A673 (cell line): ENCODE results near the gene CACNA2D3. TPM values are rescaled to one million over a fixed set of nuclear protein-coding genes. Genes with fewer than 3 reads are reported as not detected.
A peak's percentile ranks its signal among the peaks of the same experiment; 100 is the strongest.

Source experiments
- Bru-seq: library from RNA; stranded (reverse); fragments of 400-500 nt; gene quantifications from one replicate; lab custom pipeline; 2021; lab: Mats Ljungman, UMichigan
- BruChase-seq, 2 experiments: library from RNA; stranded (reverse); fragments of 400-500 nt; gene quantifications; one replicate each; lab custom pipeline; 2021; lab: Mats Ljungman, UMichigan
- BruUV-seq: library from RNA; stranded (reverse); fragments of 400-500 nt; replicated peaks from 2 replicates; lab custom pipeline; 2021; lab: Mats Ljungman, UMichigan
- CTCF ChIA-PET: fragments of 300-600 bp; sonication (Branson Sonifier 250); formaldehyde crosslinking; loops from one replicate; lab custom pipeline; 2022; ENCODE audit warnings: antibody characterized with exemption; lab: Charles Lee
- POLR2A ChIA-PET: fragments of 300-600 bp; sonication (Branson Sonifier 250); formaldehyde crosslinking; loops from one replicate; lab custom pipeline; 2022; ENCODE audit warnings: antibody characterized with exemption; ENCODE audit not compliant: low non-redundant PET; lab: Charles Lee
- DNase-seq: peaks from one replicate; pipeline ENCODE4 v3.0.0-alpha.2; 2015; ENCODE audit warnings: low spot score
- H3K27ac ChIP-seq: fragments of 200-600 bp; sonication (generic); 2 replicates; pipeline ENCODE4 v1.5.1; 2016; ENCODE audit warnings: mixed run types, low read depth, mild to moderate bottlenecking, mixed read lengths, antibody characterized with exemption, low read length; ENCODE audit not compliant: poor library complexity, severe bottlenecking
- H3K27me3 ChIP-seq: fragments of 200-600 bp; sonication (generic); replicated peaks from 2 replicates; pipeline ENCODE4 v1.6.1; 2017; ENCODE audit warnings: mixed run types, low read depth, mild to moderate bottlenecking, mixed read lengths, antibody characterized with exemption, low read length; ENCODE audit not compliant: insufficient read depth, poor library complexity
- H3K36me3 ChIP-seq: fragments of 200-600 bp; sonication (generic); 2 replicates; pipeline ENCODE4 v1.6.1; 2016; ENCODE audit warnings: mixed run types, mild to moderate bottlenecking, mixed read lengths, antibody characterized with exemption, low read length; ENCODE audit not compliant: insufficient read depth, poor library complexity, severe bottlenecking
- H3K4me1 ChIP-seq: fragments of 200-600 bp; sonication (generic); 2 replicates; pipeline ENCODE4 v1.6.1; 2017; ENCODE audit warnings: mixed run types, mild to moderate bottlenecking, mixed read lengths, antibody characterized with exemption, low read length; ENCODE audit not compliant: insufficient read depth, poor library complexity, severe bottlenecking
- H3K4me3 ChIP-seq: fragments of 200-600 bp; sonication (generic); 2 replicates; pipeline ENCODE4 v1.5.1; 2016; ENCODE audit warnings: low read depth, mixed run types, mild to moderate bottlenecking, mixed read lengths, low read length; ENCODE audit not compliant: poor library complexity, severe bottlenecking
- H3K9me3 ChIP-seq: fragments of 200-600 bp; sonication (generic); 2 replicates; pipeline ENCODE4 v1.6.1; 2016; ENCODE audit warnings: mixed run types, low read depth, mild to moderate bottlenecking, mixed read lengths, antibody characterized with exemption, low read length; ENCODE audit not compliant: poor library complexity, severe bottlenecking
- EZH2 ChIP-seq: fragments of 200-600 bp; sonication (generic); IDR thresholded peaks from 2 replicates; pipeline ENCODE4 v1.6.1; 2017; ENCODE audit warnings: borderline replicate concordance, low read depth, mild to moderate bottlenecking, mixed read lengths, antibody characterized with exemption, low read length; ENCODE audit not compliant: poor library complexity, severe bottlenecking
- intact Hi-C: fragments of 100-400 bp; cut with micrococcal nuclease; formaldehyde crosslinking; loops from one replicate; pipeline ENCODE4 v1.10.0; 2022; ENCODE audit not compliant: unreplicated experiment
- long read RNA-seq: library from polyadenylated mRNA; stranded (forward); transcript quantifications from one replicate; pipeline ENCODE4 v2.0.0, GENCODE V29; 2022
- total RNA-seq: library from RNA; stranded (reverse); gene quantifications from 2 replicates; pipeline ENCODE4 v1.2.3, GENCODE V29; 2021
- TF ChIP-seq, protein P1 (sequence below): fragments of 300-800, 200-600 bp; sonication (generic); conservative IDR thresholded peaks from 2 replicates; pipeline ENCODE4 v1.5.1; 2017; ENCODE audit warnings: low read depth, mild to moderate bottlenecking, antibody characterized with exemption, low read length, moderate library complexity, mixed read lengths

CACNA2D3 gene
- total RNA-seq (not detected in 2 replicates), Bru-seq, nascent RNA (percentile 12 among the genes with signal in this experiment), BruChase-seq, experiment 1, labeled RNA remaining after a 2-hour chase (percentile 15 among the genes with signal in this experiment), BruChase-seq, experiment 2, labeled RNA remaining after a 6-hour chase (percentile 16 among the genes with signal in this experiment)
- long read RNA-seq, result 0 reads

DNA sequence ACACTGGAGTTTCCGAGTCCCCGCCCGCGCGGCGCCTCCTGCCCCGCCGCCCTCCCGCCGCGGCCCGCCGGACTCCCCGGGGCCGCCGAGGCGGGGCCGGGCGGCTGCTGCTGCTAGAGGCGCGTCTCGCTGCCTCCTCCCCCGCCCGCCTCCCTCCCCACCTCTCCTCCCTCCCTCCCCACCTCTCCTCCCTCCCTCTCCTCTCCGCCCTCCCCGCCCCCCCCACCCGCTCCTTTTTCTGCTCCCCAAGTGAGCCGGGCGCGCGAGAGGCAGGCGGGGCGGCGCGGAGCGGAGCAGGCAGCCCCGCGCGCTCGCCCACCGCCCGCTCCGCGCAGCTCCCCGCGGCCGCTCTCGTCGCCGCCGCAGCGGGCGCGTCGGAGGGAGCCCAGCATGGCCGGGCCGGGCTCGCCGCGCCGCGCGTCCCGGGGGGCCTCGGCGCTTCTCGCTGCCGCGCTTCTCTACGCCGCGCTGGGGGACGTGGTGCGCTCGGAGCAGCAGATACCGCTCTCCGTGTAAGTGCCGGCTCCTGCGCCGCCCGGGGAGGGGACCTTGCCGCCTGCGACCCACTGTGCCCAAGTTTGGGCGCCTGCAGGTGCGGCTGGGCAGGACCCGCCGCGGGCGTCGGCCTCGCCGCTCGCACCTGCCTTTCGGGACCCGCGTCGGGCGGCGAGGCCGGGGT, at the start of gene CACNA2D3:
Gene CACNA2D3, plus strand, starts transcription at position 229 of the 679 bp plus-strand sequence.
- CTCF ChIA-PET, result no interaction called here
- H3K27ac ChIP-seq, result no peak within 1 kb of the TSS
- H3K4me3 ChIP-seq, result peak within 1 kb of the TSS; percentile 12
- no peaks in the 10 kb centered on the region for H3K4me1 ChIP-seq
- H3K9me3 ChIP-seq, result no peaks in the 10 kb centered on the region
- H3K36me3 ChIP-seq, result no peaks in the 10 kb centered on the region
- intact Hi-C loops, result no loop called here
- TF ChIP-seq, protein P1, sequence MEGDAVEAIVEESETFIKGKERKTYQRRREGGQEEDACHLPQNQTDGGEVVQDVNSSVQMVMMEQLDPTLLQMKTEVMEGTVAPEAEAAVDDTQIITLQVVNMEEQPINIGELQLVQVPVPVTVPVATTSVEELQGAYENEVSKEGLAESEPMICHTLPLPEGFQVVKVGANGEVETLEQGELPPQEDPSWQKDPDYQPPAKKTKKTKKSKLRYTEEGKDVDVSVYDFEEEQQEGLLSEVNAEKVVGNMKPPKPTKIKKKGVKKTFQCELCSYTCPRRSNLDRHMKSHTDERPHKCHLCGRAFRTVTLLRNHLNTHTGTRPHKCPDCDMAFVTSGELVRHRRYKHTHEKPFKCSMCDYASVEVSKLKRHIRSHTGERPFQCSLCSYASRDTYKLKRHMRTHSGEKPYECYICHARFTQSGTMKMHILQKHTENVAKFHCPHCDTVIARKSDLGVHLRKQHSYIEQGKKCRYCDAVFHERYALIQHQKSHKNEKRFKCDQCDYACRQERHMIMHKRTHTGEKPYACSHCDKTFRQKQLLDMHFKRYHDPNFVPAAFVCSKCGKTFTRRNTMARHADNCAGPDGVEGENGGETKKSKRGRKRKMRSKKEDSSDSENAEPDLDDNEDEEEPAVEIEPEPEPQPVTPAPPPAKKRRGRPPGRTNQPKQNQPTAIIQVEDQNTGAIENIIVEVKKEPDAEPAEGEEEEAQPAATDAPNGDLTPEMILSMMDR, result no peak
- TF ChIP-seq EZH2, result no peak
- DNase-seq, result peak; percentile 11
- H3K27me3 ChIP-seq, result peaks cover 46% of the 10 kb centered on the region
- POLR2A ChIA-PET, result no interaction called here
- BruUV-seq, result no TSS peak

DNA sequence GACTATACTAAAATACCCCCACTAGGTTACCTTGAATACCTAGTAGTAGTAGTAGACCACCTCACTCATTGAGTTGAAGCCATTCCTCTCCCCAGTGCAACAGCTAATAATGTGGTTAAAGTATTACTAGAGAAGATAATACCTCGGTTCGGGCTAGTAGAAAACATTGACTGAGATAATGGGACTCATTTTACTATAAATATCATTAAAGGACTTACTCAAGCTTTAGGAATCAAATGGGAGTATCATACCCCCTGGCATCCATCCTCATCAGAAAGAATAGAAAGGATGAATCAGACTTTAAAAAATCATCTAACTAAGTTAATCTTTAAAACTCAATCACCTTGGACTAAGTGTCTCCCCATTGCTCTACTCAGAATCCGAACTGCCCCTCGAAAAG, 49.0 kb upstream of the CACNA2D3 start:
- CTCF ChIA-PET, result no interaction called here
- POLR2A ChIA-PET, result no interaction called here
- BruUV-seq, result no TSS peak

DNA sequence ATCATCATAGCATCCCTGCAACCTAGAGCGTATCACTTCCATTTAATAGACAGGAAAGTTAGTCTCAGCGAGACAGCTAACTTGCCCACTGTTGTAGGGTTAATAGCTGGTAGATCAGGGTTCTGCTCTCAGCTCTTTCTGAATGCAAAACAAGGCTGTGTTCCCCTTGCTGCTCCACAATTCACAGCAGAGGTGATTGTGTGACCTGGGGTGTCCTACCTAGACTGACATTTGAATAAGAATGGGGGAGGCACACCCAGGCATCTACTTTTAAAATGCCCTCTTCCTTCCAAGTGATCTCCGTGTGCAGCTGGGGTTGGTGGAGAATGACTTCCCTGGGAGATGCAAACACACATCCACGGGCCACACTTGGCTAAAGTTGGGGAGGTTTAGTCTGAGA, 43.0 kb upstream of the CACNA2D3 start:
- Histone ChIP-seq H3K4me1 (no peaks in the 10 kb centered on the region), H3K9me3 (no peaks in the 10 kb centered on the region), H3K27ac (no peak overlapping the region), H3K4me3 (no peak overlapping the region), H3K27me3 (no peaks in the 10 kb centered on the region), H3K36me3 (no peaks in the 10 kb centered on the region)
- ChIA-PET CTCF (no interaction called here), POLR2A (no interaction called here)
- intact Hi-C loops, result no loop called here
- no peak for DNase-seq
- no peak for TF ChIP-seq EZH2
- TF ChIP-seq, protein P1, result no peak
- BruUV-seq, result no TSS peak

More for the DNA sequence above, 49.0 kb upstream of the CACNA2D3 start:
- Histone ChIP-seq H3K36me3 (no peaks in the 10 kb centered on the region), H3K27ac (no peak overlapping the region), H3K4me1 (no peaks in the 10 kb centered on the region), H3K27me3 (no peaks in the 10 kb centered on the region), H3K9me3 (no peaks in the 10 kb centered on the region), H3K4me3 (no peak overlapping the region)
- TF ChIP-seq EZH2, result no peak
- TF ChIP-seq, protein P1, result no peak
- intact Hi-C loops, result no loop called here
- DNase-seq, result no peak
